KMS-11 (cell line): Measurements from ENCODE around the gene GFER.

Experiments
- H2AFZ ChIP-seq: fragments of 200-600 bp; sonication (generic); 2 replicates; pipeline ENCODE4 v1.6.1; 2016; ENCODE audit warnings: antibody characterized with exemption, mixed run types, low read depth
- H3K27ac ChIP-seq: fragments of 200-600 bp; sonication (generic); 2 replicates; pipeline ENCODE4 v1.6.1; 2016; ENCODE audit warnings: mild to moderate bottlenecking, mixed run types
- H3K27me3 ChIP-seq: fragments of 200-600 bp; sonication (generic); 2 replicates; pipeline ENCODE4 v1.6.1; 2017; ENCODE audit warnings: mild to moderate bottlenecking, low read depth, mixed run types, moderate library complexity; ENCODE audit not compliant: insufficient read depth
- H3K36me3 ChIP-seq: fragments of 200-600 bp; sonication (generic); 2 replicates; pipeline ENCODE4 v1.6.1; 2017; ENCODE audit warnings: mild to moderate bottlenecking, mixed run types; ENCODE audit not compliant: insufficient read depth
- H3K4me1 ChIP-seq: fragments of 200-600 bp; sonication (generic); 2 replicates; pipeline ENCODE4 v1.6.1; 2016; ENCODE audit warnings: mild to moderate bottlenecking, low read depth, mixed run types; ENCODE audit not compliant: poor library complexity, severe bottlenecking
- H3K4me2 ChIP-seq: fragments of 200-600 bp; sonication (generic); 2 replicates; pipeline ENCODE4 v1.7.0; 2016; ENCODE audit warnings: mild to moderate bottlenecking, mixed run types
- H3K4me3 ChIP-seq: fragments of 200-600 bp; sonication (generic); IDR thresholded peaks from 2 replicates; pipeline ENCODE4 v1.6.1; 2017; ENCODE audit warnings: low read depth, low read length, mixed read lengths; ENCODE audit not compliant: insufficient read depth
- H3K79me2 ChIP-seq: fragments of 200-600 bp; sonication (generic); 2 replicates; pipeline ENCODE4 v1.6.1; 2016; ENCODE audit warnings: low read depth, mixed run types; ENCODE audit not compliant: insufficient read depth
- H3K9ac ChIP-seq: fragments of 200-600 bp; sonication (generic); 2 replicates; pipeline ENCODE4 v1.6.1; 2016; ENCODE audit warnings: mild to moderate bottlenecking, mixed run types
- H4K20me1 ChIP-seq: fragments of 200-600 bp; sonication (generic); 2 replicates; pipeline ENCODE4 v1.6.1; 2016; ENCODE audit warnings: mild to moderate bottlenecking, mixed run types; ENCODE audit not compliant: insufficient read depth
- TF ChIP-seq, protein P1 (sequence below): fragments of 200-600 bp; sonication (generic); conservative IDR thresholded peaks from 2 replicates; pipeline ENCODE4 v1.6.1; 2017; ENCODE audit warnings: low read depth, mild to moderate bottlenecking, antibody characterized with exemption, low read length, moderate library complexity, mixed read lengths

Gene GFER

DNA sequence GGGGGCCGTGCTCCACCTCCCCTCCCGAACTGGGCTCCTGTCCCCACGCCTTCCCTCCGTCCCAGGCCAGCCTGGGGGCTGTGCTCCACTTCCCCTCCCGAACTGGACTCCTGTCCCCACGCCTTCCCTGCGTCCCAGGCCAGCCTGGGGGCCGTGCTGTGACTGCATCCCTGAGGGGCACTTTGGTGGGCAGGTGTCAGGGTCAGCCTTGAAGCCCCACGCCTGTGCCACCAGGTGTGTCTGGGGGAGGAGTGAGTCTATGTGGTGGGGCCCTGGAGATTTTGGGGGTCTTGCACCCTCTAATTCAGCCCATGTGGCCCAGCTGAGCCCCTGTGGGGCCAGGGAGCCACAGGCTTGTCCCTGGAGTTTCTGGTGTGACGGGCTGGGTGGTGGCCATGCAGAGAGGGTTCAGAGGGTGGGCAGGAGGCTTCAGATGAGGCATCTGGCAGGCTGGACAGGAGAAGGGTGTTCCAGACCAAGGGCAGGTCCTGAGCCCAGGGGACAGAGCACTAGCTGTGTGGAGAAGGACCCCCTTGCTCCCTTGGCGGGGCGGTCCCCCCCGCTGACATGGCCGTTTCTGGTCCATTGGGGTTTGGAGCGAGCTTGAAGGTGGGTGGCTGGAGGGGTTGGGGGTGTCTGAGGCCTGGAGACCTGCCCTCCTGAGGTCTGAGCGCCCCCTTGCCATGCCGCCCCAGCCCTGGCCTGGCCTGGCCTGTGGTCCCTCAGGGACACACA is 50.9 kb downstream of the GFER start:
- Histone ChIP-seq H3K27ac (no peak overlapping the region), H3K9ac (no peak overlapping the region), H4K20me1 (no peaks in the 10 kb centered on the region), H3K4me3 (no peak overlapping the region), H3K36me3 (no peaks in the 10 kb centered on the region), H3K79me2 (no peaks in the 10 kb centered on the region), H3K4me2 (no peak overlapping the region), H3K4me1 (peaks cover 14% of the 10 kb centered on the region), H2AFZ (no peak overlapping the region), H3K27me3 (no peaks in the 10 kb centered on the region)
- TF ChIP-seq, protein P1, sequence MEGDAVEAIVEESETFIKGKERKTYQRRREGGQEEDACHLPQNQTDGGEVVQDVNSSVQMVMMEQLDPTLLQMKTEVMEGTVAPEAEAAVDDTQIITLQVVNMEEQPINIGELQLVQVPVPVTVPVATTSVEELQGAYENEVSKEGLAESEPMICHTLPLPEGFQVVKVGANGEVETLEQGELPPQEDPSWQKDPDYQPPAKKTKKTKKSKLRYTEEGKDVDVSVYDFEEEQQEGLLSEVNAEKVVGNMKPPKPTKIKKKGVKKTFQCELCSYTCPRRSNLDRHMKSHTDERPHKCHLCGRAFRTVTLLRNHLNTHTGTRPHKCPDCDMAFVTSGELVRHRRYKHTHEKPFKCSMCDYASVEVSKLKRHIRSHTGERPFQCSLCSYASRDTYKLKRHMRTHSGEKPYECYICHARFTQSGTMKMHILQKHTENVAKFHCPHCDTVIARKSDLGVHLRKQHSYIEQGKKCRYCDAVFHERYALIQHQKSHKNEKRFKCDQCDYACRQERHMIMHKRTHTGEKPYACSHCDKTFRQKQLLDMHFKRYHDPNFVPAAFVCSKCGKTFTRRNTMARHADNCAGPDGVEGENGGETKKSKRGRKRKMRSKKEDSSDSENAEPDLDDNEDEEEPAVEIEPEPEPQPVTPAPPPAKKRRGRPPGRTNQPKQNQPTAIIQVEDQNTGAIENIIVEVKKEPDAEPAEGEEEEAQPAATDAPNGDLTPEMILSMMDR: no peak

DNA sequence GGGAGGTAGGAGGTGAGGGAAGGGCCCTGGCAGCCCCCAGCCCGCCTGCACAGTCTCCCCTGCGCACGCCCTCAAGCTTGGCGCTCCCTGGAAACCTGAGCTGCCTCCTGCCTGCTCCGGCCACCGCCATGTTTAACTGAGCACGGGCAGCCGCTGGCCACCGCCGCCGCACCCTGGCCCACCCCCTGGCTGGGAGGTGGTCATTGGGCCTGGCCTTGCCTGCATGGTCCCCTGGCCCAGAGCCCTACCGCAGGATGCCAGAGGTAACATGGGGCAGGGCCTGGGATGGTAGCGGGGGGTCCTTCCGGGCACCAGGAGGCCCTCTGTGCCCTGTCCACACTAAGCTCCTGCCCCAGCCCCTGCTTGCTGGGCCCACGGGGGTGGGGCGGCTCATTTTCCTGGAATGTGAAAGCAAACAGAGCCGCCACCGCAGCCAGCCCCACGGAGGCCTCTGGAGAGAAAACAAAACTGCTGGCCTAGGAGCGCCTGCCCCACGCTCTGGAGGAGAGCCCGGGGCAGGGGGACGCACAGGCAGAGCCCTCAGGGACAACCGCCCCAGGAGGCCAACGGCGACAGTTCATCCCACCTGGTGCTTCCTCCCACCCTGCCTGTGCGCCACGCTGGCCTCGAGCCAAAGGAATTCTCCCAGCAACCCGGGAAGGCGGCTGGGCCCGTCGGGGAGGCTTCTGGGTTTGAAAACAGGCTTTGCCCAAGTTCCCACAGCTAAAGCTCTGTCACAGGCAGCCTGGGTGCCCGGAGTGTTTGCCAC is 51.6 kb downstream of the GFER start:
- no peak overlapping the region for H3K9ac ChIP-seq
- TF ChIP-seq, protein P1: no peak
- H4K20me1 ChIP-seq: no peaks in the 10 kb centered on the region
- H2AFZ ChIP-seq: no peak overlapping the region
- no peaks in the 10 kb centered on the region for H3K79me2 ChIP-seq
- no peak overlapping the region for H3K27ac ChIP-seq
- no peaks in the 10 kb centered on the region for H3K36me3 ChIP-seq
- no peaks in the 10 kb centered on the region for H3K27me3 ChIP-seq
- H3K4me2 ChIP-seq: no peak overlapping the region
- peaks cover 14% of the 10 kb centered on the region for H3K4me1 ChIP-seq
- H3K4me3 ChIP-seq: no peak overlapping the region

DNA sequence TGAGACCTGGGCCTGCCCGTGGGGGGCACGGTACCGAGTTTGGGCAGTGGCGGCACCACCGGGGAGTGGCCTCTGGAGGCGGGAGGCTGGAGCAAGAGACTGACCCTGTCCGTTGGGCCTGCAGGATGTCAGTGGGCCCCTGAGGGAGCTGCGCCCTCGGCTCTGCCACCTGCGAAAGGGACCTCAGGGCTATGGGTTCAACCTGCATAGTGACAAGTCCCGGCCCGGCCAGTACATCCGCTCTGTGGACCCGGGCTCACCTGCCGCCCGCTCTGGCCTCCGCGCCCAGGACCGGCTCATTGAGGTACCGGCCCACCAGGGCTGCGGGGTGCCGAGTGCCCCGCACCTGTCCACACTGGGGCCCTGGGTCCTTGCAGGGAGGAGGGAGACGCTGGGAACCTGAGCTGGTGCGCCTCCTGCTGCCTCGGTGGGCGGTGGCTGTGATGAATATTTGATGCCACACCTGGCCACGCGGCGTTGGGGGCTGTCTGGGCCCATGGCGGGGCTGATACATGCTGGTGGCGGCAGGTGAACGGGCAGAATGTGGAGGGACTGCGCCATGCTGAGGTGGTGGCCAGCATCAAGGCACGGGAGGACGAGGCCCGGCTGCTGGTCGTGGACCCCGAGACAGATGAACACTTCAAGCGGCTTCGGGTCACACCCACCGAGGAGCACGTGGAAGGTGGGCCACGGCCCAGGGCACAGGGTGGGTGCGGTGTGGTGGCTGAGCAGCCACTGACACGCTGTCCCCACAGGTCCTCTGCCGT is 52.4 kb downstream of the GFER start:
- H4K20me1 ChIP-seq: no peaks in the 10 kb centered on the region
- H3K4me3 ChIP-seq: no peak overlapping the region
- no peak overlapping the region for H3K4me2 ChIP-seq
- no peak overlapping the region for H3K9ac ChIP-seq
- H3K27me3 ChIP-seq: no peaks in the 10 kb centered on the region
- no peak overlapping the region for H3K27ac ChIP-seq
- H3K79me2 ChIP-seq: no peaks in the 10 kb centered on the region
- no peak overlapping the region for H2AFZ ChIP-seq
- peaks cover 14% of the 10 kb centered on the region for H3K4me1 ChIP-seq
- TF ChIP-seq, protein P1: no peak
- no peaks in the 10 kb centered on the region for H3K36me3 ChIP-seq

DNA sequence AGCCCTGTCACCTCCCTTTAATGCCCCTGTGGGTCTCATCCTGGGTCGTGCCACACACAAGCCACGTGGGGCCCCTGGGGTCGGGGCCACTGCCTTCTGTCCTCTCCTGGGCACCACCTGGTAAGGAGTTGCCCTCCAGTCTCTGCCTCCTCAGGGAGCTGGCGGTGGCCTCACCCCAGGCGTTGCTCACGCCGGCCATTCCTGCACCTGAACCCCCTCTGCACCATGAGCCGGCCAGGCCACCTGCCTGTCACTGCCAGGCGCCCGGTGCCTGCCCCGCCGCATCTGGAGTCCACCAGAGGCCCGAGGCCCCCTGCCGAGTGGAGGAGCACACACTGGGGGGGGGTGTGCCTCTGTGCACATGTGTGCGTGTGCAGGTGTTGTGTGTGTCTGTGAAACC is 53.1 kb downstream of the GFER start:
- Histone ChIP-seq H2AFZ (no peak overlapping the region), H3K4me2 (no peak overlapping the region), H3K27me3 (no peaks in the 10 kb centered on the region), H3K36me3 (no peaks in the 10 kb centered on the region), H3K27ac (no peak overlapping the region), H4K20me1 (no peaks in the 10 kb centered on the region), H3K4me3 (no peak overlapping the region), H3K4me1 (peaks cover 7% of the 10 kb centered on the region), H3K79me2 (no peaks in the 10 kb centered on the region), H3K9ac (no peak overlapping the region)
- TF ChIP-seq, protein P1: no peak
